ENCODE measurements around the gene ZNF500.
A peak's percentile ranks its signal among the peaks of the same experiment; 100 is the strongest.

The ZNF500 gene

DNA sequence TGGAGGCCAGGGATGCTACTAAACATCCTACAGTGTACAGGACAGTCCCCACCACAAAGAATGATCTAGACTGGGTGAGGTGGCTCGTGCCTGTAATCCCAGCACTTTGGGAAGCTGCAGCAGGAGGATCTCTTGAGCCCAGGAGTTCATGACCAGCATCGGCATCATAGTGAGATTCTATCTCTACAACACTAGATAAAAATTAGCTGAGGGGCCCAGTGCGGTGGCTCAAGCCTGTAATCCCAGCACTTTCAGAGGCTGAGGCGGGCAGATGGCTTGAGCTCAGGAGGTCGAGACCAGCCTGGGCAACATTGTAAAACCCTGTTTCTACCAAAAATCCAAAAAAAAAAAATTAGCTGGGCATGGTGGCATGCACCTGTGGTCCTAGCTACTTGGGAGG, 5.4 kb upstream of the ZNF500 start:
- no peak for DNase-seq (ENCODE audit: low read depth)

DNA sequence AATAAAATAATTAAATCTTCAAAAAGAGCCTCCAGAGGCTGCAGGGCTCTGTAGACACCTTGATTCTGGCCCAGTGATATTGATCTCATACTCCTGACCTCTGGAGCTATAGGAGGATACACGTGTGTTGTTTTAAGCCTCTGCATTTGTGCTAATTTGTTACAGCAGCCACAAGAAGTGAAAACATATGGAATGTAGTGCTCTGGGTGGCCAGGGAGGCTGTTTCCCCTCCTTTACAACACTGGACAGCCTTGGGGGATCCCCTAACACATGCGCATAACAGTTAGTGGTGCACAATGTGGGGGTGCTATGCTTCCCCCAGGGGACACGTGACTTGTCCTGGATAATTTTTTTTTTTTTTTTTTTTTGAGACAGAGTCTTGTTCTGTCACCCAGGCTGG, 4.7 kb upstream of the ZNF500 start:
- DNase-seq (ENCODE audit: low read depth) = no peak

DNA sequence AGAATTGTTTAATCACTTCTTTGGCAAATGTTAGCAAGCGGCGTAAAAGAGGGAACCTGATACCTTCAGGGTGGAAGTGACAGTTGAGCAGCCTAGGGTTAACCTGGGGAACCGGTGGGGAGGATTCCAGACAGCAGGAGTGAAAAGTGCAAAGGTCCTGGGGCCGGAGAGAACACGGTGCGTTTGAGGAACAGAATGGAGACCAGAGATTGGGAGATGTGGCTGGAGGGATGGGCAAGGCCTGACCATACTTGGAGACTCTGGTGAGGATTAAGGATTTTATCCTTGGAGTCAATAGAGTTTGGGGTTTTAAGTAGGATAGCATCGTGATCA, 2.3 kb upstream of the ZNF500 start:
- no peak for DNase-seq (ENCODE audit: low read depth)

DNA sequence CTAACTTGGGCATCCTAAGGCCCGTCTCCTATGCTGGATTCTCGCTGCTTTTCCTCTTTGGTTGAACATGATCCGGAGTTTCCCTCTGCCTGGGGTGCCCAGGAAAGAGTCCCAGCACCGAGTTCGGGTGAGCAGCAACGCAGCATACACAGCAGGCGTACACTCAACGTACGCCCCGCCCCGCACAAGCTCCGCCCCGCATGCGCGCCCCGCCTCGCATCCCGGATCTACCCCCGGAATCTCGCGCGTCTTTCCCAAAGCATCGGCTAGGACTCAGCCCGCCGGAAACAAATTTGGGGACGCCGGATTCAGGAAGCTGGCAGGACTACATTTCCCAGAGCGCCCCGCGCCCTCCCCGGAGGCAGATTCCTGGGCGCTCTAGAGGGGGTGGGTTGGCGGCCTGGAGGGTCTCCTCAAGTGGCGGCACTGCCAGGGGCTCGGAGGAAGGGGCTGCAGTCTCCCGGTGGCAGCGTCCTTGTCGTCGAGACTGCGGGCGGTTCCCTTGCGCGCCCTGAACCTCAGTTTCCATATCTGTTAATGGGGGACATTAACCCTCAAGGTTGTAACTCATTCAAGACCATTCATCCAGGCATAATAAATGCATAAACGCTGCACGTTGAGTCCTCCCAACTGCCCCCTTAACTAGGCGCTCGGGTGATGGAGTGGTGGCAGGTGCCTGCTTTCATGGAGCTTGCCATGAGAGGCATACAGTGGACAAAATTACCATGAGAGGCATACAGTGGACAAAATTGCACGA, 1.8 kb upstream of the ZNF500 start:
- peak; percentile 74 for DNase-seq (ENCODE audit: low read depth)

DNA sequence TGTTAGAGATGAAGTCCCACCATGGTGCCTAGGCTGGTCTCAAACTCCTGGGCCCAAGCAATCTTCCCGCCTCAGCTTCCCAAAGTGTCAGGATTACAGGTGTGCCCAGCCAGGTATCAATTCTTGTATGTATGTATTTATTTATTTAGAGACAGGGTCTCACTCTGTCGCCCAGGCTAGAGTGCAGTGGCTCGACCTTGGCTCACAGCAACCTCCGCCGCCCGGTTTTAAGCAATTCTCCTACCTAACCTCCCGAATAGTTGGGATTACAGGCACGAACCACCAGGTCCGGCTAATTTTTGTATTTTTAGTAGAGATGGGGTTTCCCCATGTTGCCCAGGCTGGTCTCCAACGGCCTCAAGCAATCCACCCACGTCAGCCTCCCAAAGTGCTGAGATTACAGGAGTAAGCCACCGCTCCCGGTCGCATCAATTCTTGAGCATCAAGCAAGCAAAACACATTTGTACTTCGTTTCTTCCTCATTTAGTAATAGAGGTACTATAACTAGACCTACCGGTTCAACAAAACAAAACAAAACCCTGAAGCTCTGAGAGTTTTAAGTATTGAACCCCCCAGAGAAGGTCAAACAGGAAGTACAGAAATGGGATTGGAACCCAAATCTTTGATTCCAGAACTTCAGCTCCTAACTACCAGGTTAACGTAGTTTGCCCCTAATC, 1.0 kb upstream of the ZNF500 start:
- DNase-seq (ENCODE audit: low read depth) = no peak

DNA sequence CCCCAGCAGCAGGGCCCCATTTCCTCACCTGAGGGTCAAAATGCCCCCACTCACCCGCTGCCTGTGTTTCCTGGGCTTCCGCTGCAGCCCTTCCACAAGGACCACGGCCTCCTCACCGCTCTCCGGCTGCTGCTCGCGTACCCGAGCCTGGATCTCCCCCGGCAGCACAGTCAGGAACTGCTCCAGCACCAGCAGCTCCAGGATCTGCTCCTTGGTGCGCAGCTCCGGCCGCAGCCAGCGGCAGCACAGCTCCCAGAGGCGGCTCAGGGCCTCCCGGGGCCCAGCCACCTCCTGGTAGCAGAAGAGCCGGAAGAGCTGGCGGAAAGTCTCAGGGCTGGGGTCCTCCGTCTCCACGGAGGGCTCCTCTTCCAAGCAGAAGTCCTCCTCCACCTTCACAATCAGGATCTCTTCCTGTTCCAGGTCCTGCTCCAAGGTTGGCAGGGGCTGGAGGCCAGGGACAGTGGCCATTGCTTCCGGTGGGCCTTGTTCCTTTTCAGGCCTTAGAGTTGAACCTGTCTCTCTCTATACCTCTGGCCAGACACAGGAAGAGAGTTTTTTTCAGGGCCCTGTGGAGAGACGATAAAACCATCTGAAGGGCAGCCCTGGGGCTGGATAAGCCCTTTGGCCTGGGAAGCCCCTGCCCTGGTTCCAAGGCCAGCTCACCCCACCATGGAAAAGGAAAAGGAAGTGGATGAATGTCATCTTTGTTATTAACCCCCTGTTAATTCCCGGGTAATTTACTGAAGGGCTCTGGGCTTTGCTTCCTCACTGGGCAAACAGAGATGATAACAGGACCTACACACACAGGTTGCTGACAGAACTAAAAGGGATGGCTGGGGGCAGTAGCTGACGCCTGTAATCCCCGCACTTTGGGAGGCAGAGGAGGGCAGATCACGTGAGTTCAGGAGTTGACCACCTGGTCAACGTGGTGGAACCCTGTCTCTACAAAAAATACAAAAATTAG, 1.2 kb downstream of the ZNF500 start:
- no peak for DNase-seq (ENCODE audit: low read depth)

DNA sequence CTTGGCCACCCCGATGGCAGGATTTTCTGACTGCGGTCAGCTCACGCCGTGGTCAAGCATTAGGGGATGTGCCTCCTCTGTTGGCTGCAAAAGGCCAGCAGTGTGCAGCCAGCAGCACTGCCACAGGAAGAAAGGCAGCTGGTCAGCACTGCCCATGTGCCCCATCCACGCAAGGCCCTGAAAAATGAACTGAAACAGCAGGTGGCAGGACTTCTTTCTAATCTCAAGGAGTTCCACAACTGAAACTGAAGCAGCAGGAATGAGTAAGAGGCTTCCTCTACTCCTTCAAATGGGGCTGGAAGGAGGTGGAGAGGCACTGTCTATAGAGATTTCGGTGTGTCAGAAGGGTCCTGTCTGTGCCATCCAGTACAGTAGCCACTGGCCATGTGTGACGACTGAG, 3.2 kb downstream of the ZNF500 start:
- no peak for DNase-seq (ENCODE audit: low read depth)

DNA sequence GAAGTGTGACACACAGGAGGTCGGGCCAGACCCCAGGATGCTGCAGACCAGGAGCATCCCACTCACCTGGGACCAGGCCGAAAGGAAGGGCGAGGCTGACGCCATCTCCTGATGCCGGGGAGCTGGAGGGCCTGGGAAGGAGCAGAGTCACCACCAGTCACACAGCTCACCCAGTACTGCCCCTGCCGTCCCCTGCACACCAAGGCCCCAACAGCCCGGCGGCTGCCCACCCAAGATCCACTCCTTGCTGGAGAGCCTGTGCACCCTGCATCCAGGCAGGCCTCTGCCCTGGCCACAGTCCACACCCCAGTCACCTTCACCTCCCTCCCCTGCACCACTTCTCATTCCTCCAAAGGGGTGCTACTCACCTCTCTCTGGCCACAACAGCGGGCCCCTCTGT, 4.8 kb downstream of the ZNF500 start:
- DNase-seq (ENCODE audit: low read depth) = no peak

DNA sequence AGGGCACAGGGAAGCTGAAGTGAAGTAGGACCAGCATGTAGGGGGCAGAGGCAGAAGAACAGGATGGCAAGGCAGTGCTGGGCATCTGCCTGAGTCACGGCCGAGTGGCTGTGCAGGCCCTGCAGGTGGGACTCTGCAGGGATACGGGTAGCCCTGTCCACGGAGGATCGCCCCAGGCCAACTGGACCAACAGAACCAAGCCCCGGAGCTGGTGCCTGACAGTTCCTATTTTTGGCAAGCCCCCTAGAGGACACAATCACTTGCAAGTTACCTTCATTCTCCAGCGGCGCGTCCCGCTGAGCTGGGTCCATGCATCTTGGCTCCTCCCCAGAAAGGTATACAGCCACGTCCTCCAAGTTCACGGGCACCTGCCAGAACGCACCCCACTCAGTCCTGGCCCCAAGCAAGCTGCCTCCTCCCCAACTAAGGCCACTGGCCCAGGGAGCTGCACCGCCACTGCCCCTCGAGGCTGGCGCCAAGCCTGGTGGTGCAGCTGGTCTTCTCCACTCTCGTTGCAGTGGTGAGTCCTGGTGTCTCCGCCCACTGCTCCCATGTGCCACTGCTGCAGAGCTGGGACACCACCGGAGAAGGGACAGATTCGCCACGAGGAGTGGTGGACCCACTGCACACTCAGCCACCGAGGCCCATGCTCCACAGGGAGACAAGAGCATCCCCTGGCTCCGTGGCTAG, 6.6 kb downstream of the ZNF500 start:
- no peak for DNase-seq (ENCODE audit: low read depth)

DNA sequence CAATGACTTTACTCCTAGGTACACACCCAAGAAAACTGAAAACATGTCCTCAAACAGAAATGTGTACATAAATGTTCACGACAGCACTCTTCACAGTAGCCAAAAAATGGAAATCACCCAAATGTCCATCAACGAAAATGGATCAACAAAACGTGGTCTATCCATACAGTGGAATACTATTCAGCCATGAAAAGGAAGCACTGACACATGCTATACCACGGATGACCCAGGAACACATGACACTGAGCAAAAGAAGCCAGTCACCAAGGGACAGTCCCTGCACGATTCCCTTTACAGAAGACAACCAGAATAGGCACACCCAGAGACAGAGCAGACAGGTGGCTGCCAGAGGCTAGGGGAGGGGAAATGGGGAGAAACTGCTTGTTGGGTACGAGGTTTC, 11.3 kb downstream of the ZNF500 start:
- no peak for DNase-seq (ENCODE audit: low read depth)

DNA sequence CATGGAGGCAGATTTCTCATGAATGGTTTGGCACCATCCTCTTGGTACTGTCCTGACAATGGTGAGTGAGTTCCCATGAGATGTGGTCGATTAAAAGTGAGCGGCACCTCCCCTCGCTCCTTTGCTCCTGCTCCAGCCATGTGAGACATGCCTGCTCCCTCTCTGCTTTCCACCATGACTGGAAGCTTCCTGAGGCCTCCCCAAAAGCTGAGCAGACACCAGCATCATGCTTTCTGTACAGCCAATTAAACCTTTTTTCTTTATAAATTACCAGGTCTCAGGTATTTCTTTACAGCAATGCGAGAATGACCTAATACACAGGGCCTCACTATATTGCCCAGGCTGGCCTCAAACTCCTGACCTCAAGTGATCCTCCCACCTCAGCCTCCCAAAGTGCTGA, 12.1 kb downstream of the ZNF500 start:
- no peak for DNase-seq (ENCODE audit: low read depth)

DNA sequence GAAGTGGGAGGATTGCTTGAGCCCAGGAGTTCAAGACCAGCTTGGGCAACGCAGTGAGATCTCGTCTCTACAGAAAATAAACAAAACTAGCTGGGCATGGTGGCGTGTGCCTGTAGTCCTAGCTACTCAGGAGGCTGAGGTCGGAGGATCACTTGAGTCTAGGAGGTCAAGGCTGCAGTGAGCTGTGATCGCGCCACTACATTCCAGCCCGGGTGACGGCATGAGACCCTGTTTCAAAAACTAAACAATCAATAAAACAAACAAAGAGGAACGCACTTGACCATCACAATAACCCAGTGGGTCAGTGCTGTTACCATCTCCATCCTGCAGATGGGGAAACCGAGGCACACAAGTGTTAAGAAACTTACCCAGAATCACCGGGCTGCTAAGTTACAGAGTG, 13.7 kb downstream of the ZNF500 start:
- no peak for DNase-seq (ENCODE audit: low read depth)

DNA sequence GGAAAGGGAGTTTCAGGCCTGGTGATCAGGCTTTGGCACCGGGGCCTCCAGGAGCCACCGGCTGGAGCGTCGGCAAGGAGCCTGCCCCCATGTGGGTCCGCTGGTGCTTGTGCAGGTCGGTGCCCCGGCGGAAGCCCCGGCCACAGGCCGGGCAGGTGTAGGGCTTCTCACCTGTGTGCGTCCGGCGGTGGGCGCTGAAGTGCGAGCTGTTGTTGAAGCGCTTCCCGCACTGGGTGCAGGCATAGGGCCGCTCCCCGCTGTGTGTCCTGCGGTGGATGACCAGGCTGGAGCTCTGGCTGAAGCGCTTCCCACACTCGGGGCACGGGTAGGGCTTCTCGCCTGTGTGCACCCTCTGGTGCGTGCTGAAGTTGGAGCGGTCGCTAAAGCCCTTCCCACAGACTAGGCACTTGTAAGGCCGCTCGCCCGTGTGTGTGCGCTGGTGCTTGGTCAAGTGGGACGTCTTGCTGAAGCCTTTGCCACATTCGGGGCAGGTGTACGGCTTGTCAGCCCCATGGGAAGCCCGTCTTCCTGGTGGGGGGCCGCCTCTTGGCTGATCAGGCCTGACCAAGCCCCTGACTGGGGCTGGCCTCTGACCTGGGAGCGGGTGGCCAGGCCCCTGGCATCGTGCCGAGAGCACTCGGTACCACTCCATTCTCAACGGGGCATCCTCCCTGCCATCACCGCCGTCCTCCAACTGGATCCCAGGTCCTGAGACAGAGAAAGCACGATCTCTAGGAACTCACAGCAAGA, 14.4 kb downstream of the ZNF500 start:
- DNase-seq (ENCODE audit: low read depth) = no peak

DNA sequence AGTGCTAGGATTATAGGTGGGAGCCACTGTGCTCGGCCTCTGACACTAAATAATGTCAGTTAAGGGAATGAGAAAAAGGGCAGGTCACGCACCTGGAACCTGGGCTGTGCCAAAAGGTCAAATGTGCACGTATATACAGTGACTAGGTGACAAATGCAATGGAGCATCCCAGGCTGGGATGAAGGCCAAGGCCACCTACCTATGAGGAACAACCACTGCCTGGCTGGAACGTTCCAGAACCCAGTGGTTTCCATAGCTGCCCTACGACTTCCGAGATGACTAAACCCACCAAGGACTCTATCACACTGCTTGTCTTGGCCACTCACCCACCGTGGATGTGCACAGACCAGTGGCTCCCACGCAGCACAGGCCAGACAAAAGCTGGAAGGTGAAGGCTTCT, 16.1 kb downstream of the ZNF500 start:
- DNase-seq (ENCODE audit: low read depth) = no peak

DNA sequence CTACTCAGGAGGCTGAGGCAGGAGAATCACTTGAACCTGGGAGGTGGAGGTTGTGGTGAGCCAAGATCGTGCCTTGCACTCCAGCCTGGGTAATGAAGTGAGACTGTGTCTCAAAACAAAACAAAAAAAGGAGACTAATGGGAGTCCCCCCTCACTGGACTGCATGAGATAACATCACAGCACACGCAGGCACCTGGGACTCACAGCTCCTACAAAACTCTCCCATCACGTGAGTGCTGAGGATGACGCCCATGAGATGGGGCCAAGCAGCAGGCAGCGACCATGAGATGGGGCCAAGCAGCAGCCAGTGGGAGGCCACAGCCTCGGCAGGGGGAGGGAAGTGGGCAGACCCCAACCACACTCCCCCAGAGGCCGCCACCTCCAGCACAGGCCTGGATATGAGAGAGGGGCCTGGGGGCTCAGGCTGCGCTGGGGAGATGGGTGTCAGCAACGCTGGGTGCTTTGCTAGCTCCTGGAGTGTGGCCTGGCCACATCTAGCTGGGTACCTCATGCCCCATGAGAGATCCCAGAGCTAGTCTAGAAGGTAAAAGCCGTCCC, 17.2 kb downstream of the ZNF500 start:
- DNase-seq (ENCODE audit: low read depth) = no peak

DNA sequence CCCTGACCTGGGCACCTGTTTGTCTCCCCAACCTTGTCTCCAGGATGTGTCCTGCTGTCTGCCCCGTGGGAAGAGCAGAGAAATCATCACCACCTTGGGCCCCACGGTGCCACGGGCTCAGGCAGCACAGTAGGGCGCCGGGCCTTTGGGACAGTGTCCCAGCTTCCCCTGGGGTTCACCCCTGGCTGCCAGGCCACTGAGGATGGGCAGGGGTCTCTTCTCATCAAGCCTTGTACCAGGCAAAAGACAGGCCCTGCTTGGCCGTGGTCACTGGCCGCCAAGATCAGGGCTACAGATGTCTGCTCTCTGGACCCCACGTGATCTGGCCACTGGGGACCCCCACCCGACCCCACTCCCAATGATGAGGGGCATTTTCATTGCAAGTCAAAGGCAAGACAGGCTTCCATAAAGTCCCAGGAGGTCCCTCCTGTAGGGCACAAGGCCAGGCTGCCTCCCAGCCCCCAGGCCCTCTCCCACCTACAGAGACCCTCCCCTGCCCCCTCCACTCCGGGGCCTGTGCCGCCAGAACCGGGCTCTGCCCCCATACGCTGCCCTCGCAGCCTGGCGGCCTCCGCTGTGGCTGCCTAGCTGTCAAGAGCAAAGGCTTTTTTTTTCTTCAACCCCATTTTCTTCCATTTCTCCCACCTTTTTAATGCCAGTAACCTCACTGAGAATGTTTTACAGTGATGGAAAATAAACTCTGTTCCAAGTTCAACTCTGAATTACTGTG, 18.1 kb downstream of the ZNF500 start:
- no peak for DNase-seq (ENCODE audit: low read depth)

DNA sequence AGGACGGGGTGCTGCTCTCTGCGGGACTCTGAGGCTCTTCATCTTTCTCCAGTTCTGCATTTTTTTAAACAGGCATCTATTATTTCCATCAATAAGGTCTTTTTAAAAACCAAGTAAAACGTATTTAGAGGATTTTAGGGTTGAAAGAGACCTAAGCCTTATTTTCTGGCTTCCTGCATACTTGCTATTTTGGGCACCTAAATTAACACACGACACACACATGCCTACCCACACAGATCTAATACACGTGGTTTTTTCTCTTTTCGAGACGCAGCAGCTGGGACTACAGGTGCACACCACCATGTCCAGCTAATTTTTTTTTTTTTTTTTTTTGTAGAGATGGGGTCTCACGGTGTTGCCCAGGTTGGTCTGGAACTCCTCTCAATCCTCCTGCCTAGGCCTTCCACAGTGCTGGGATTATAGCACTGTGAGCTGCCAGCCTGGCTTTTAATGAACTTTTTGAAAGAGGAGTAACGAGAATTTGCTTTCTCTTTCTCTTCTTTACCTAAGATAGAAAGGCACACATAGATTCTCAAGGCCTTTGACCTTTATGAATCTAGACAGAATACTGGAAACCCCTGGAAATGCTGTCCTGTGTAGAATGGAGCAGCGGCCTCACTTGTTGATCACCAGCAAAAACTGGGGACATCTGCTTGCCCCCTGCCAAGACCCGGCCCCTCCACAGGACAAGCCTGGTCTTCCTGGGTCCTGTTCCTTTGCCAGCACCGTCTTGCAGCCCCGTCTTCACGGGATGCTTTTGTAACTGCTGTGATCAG, 18.9 kb downstream of the ZNF500 start:
- no peak for DNase-seq (ENCODE audit: low read depth)

DNA sequence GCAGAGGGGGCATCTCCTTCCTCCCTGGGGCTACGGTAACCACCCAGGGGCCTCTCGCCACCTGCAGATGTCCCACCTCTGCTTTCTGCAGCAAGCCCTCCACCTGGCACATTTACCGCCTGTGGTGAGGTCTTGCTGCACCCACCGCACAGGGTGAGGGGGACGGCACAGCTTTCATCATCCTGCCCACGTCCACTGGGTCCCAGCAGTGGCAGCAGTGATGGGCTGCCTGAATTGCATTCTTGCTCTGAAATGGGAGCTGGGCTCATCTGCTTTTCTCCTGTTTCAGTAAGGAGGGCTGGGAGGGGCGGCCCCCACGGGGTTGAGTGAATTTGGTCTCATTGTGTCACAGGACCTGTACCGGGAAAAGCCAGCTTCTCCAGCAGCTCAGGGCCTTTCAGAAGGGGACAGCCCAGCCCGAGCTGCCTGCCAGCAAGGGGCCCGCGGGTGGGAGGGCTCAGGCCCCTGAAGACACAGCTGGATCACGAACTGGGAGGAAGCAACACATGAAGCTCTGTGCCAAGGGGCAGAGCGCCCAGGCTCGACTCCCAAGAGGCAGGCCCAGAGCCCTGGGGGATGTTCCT, 19.9 kb downstream of the ZNF500 start:
- DNase-seq (ENCODE audit: low read depth) = no peak

DNA sequence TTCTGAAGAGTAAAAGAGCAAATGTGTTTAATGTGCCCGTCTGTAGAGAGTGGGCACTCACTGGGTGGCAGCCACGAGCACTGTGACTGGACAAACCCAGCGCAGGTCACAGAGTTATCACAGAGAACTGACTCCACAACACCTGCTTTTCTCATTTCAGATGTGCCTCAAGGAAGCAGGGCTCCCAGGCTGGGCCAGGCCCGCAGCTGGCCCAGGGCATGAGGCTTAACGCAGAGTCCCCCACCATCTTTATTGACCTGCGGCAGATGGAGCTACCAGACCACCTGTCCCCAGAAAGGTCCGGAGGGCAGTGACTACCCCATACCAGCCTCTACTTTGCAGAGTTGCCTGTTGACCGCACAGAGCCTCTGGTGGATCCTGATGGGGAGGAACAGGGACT, 20.7 kb downstream of the ZNF500 start:
- no peak for DNase-seq (ENCODE audit: low read depth)

DNA sequence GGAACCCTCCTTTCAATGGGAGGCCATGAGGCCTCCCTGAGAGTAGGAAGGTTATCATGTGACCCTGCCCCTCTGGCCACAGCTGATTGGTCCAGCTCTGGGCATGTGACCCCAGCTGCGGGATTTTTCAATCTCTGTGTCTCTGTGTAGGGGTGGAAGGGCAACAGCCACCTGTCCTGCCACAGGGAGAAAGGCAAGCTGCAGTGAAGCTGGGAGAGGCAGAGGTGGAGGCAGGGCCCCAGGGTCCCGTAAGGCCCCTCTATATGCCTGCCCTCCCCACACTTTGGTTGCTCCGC, 21.7 kb downstream of the ZNF500 start:
- DNase-seq (ENCODE audit: low read depth) = no peak

Measured in activated T-cell treated with anti-CD3 and anti-CD28 coated beads for 1 hour (primary cell).